Activated gamma-delta T cell treated with anti-CD3 and anti-CD28 coated beads, Interleukin-2, amount 50 U/mL, for 16 hours (primary cell): ENCODE results near the gene GH2.
A peak's percentile ranks its signal among the peaks of the same experiment; 100 is the strongest.

Experiments
- DNase-seq: peaks from one replicate; pipeline ENCODE4 v3.0.0-alpha.2; 2020; ENCODE audit warnings: low read depth

The GH2 gene

DNA sequence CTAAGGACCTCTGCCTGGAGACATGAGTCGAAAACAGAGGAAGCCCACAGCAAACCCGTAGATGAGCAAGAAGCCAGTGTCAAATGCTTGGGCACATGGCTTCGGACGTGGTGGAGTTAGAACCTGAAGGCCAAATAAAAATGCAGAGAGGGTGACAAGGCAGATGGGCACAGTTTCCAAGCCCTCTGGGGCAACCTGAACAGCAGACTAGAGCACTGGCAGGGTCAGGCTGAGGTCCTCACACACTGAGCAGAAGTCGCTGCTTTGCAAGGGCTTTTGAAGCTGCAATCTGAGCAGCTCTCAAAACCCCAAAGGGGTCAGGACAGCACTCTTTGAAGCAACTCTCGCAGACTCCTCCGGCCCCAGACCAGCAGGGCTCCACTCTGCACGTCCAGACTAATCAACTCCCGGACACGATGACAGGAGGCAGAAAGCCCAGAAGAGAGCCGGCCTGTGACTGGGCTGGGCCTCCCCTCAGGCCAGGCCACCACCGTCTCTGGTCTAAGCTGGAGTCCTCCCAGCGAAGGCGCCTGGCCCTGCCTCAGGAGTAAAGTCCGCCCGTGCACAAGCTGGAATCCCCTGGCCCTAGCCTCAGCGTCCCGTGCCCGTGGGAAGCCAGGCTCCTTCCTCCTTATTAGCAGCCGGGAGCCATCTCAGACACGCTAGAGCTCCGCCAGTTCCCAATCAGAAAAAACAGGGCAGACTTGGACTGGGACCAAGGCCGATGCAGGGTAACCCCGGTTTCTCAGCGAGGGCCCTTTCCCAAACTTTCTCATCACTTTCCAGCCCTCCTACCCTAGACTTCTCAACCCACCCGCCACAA is 40.2 kb downstream of the GH2 start:
- DNase-seq: no peak

DNA sequence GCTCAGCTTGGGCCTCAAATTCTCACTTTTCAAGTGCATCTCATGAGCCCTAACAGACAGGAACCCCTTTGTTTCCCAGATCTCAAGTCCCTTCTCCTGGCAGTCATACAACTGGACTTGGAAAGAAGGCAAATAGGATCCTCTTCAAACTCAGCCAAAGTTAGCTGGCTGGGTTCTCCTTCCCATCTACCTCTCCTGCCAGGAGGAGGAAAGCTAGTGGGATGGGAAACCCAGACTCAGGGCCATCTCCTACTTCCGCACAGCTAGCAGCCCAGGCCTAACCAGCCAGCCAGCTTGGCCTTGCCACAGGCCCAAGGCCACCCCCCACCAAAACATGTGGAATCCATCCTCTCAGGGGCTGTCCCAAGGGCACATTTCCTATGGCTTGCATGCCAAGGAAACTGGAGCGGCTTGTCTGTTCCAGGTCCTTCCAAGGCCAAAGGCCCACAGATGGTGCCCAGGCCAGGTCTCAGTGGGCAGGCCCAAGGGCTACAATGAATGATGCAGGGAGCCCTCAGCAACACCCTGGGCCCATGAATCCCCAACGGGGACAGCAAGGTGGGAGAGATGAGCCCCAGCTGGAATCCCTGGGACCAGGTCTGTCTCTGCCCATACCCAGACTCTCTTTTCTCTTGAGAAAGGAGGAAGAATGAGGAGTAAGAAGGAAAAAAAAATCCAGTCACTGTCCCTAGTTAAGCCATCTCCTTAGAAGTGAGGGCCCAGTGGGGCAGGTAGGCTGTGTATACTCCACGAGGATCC is 41.0 kb downstream of the GH2 start:
- no peak for DNase-seq

DNA sequence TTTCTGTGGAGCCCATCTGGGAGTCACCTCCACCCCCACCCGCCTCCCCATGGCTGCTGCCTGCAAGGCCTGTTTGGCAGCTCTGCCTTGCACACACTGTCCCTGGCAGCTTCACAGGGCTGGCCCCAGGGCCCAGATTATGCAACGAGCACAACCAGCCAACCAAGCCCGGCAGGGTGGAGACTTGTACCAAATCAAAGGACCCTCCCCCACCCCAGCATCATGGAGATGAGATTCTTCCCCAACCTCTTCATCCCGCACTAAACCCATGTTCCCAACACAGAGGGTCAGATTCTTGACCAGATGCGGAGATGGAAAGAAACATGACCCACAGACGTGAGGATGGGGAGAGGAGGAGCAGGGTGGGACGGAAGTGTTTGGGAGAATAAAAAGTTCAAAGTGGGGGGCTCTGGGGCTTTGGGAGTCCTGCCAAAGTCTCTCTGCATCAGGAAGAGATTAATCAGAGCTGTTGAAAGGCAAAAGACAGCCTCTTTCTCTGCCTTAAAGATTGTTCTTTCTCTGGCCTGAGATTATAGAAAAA is 43.0 kb downstream of the GH2 start:
- DNase-seq: no peak

DNA sequence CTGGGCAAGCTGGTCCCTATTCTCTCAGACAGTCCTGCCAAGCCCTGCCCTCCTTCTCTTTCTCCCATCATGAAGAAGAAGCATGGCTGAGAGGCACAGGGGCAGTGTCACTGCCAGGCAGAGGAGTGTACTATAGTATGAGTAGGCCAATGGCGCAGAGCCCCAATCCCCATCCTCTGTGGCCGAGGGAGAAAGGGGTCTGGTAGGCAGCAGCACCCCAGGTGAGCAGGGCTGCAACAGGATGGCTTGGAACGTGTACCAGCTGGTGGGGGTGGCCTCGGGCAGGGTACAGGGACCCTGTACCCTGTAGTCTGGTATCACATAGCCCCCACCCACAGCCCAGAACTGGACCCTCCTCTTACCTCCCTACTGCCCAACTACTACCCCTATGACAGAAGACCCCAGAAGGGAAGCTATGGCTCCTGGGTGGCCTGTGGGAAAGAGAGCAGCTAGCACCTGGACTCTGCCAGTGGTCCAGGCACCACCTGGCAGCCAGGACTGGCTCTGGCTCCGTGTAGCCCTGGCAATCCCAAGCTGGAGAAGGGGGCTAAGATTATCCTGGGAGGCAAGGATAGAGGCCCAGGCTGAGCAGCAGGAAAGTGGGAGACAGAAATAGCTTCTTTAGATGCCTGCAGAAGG is 43.7 kb downstream of the GH2 start:
- no peak for DNase-seq

DNA sequence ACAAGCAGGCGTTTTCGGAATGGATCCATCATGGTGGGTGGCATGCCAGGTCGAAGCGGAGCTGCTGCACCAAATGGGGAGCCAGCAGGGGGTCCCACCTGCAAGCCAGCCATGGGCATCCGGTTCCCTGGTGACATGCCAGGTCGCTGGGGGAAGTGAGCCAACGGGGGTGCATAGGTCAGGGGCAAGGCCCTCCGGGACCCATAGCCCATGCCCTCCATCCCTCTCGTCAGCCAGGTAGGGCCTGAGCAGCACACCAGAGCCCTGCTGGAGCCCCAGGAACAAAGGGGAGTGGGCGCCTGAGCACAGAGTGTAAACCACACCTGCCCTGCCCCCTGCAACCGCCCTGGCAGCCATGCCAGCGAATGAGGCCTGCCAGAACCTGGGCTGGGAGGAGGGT is 44.3 kb downstream of the GH2 start:
- DNase-seq: no peak

DNA sequence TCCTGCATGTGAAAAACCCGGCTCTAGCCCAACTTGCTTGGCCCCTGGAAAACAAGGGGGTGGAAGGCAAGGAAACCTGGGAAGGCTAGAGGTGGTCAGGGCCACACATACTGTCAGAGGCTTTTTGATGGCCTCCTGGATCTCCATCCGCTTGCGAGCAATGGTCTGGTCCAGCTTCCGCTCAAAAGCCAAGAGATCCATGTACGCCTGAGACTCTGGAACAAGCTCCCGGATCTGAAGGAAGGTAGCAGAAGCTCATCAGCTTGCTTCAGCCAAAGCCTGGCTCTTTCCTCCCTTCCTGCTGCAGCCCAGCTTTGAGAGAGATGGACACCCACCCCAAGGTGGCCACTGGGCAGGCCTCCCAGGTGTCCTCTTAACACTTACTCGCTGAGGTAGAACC is 44.9 kb downstream of the GH2 start:
- DNase-seq: no peak

DNA sequence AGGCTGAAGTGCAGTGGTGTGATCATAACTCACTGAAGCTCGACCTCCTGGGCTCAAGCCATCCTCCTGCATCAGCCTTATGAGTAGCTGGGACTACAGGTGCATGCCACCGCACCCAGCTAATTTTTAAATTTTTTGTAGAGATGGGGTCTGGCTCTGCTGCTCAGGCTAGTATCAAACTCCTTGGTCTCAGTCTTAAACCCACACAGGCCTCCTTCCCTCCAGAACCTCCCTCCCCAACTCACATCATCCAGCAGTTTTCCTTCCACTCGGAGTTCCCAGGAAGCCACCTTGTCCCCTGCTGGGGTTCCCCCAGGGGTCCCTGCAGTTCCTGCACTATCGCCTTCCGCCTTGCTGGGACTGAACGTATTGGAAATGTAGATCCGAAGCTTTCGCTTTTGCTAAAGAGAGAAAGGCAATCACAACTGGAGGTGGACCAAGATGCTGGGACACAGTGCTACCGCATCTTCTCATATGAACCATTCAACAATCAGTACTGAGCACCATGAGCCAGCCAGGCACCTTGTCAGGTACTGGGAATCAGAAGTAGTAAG is 46.5 kb downstream of the GH2 start:
- no peak for DNase-seq

DNA sequence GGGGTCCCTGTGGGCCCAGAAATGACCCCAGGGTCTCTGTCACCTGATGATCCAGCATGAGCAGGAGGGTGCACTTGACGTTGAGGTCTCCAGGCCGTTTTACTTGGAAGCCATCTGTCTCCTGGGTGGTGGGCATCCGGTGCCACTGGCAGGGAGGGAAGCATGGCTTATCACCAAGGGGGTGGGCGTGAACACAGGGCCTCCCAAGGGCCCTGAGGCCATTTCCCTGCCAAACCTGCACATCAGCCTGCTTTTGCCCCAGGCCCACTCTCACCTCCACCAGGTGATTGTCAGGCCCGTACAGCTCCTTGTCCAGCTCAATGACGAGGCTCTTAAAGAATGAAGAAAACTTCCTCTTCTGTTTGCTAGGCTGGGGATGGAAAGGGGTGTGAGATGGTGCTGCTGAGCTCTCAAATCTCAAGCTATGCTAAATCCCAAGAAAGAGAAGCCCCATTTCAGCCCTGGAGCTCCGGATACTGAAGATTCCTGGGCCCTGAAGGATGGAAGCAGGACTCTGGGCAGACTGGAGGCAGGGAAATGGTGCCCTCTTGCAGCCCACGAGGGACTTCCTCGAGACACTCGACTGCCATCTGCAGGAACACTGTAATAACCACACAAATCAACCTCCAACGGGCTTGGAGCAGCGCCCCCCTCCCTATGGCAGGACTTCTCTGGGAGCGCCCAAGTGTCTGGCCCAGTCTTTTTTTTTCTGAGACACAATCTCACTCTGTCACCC is 47.1 kb downstream of the GH2 start:
- DNase-seq: peak; percentile 45

DNA sequence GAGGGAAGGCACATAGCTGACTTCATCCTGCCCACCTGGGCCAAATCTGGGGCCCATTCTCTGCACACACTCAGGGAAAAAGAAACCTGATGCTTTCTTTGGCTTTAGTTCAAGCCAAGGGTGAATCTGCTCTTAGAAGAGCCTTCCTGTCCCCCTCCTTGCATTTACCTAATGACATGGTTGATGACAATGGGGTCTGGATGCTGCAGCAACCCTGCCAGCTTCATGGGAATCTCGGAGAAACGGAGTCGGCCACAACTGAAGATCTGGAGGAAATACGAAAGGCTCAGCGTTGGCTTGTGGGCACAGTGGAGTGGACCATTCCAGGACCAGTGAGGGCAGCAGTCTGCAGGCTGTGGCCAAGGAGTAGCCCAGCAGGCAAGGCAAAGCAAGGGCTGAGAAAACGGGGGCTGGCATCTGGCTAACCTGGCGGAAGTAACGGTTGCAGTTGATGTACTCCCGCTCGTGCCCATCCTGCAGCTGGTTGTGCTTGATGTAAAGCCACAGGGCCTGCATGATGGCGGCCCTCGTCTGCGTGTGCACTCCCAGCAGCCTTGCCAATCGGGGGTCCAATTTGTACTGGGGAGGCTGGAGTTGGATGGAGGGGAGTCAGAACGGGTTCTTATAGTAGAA is 47.9 kb downstream of the GH2 start:
- DNase-seq: no peak

DNA sequence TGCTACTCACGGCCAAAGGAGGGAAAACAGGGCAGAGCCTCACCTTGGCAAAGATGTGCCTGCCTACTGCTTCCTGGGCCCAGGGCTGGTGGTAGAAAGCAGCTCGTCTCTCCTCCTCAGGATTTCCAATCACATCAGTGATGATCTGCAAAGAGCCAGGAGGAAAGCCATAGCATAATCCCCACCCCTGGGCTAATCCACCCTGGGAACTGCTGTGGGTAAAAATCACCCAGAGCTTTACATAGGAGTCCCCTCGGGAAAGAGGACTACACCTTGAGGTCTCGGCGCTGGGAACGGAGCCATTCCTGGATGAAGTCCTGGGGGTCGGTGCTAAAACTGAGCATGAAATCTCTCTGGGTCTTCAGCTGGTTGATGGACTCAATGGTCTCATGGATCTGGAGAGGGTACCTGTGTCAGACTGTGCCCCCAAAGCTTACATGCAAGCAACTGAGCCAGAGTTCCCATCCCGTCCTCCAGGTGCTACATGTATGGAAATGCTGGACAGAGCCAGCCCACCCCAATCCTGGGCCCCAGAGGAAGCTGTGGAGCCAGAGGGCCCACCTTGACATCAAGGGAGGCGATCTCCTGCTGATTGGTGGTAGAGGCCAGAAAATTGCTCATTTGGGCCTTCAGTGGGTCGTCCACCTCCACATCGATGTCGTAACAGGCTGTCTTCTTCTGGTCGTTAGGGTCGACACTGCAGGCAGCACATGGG is 48.6 kb downstream of the GH2 start:
- DNase-seq: no peak

DNA sequence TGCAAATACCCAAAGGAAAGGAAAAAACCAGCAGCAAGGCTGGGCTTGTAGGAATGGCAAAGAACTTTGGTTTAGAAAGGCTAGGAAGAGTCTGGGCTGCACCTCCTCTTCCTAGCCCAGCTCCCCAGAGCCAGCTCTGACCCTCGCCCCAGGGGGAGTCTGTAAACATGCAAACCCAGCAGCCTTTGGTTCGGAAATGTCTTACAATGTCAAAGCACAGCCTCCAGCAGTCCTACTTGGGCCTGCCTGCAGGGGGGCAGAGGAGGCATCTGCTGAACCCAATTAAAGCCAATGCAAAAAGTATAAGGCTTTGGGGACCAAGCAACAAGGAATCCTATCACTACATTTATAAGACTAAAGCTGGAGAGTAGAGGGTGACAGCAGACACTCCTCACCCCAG is 49.3 kb downstream of the GH2 start:
- DNase-seq: no peak

DNA sequence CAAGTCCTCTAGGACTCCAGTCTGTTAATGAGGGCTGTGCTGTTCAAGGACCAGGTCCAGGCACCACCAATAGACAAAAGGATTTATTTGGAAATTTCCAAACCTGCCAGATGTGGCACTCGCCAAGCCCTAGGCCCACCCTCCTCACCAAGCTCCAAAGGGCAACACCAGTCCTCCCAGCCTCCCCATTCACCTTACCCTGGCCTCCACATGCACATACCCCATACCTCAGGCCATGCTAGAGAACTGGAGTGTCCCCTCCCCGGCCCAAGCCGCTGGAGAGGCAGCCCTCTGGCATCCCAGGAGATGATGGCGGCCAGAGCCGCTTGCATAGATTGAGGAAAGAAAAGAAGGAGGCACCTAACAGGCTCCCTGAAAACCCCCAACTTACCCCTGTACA is 49.7 kb downstream of the GH2 start:
- no peak for DNase-seq

DNA sequence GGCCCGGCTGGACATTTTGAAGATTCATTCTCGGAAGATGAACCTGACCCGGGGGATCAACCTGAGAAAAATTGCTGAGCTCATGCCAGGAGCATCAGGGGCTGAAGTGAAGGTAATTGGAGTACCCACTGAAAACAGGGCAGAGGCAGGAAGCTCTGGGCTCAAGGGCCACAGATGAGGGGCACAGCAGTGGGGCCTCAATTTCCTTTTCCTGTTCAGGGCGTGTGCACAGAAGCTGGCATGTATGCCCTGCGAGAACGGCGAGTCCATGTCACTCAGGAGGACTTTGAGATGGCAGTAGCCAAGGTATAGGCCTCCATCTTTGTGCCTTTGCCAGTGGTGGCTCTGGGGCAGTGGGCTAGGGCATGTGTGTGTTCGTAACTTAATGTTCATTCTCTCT is 50.2 kb downstream of the GH2 start:
- no peak for DNase-seq

DNA sequence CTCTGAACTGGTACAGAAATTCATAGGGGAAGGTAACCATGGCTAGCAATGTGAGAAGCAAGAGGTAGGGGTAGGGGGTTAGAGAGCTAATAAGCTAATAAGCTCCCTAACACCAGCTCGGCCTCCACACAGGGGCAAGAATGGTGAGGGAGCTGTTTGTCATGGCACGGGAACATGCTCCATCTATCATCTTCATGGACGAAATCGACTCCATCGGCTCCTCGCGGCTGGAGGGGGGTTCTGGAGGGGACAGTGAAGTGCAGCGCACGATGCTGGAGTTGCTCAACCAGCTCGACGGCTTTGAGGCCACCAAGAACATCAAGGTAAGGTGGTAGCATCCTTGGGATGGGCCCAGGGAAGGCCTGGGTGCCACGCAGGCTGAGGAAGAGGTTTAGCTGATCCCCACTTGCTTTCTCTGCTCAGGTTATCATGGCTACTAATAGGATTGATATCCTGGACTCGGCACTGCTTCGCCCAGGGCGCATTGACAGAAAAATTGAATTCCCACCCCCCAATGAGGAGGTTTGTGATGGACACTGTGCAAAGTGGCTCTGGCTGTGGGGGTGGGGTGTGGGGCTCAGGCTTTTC is 50.7 kb downstream of the GH2 start:
- no peak for DNase-seq

DNA sequence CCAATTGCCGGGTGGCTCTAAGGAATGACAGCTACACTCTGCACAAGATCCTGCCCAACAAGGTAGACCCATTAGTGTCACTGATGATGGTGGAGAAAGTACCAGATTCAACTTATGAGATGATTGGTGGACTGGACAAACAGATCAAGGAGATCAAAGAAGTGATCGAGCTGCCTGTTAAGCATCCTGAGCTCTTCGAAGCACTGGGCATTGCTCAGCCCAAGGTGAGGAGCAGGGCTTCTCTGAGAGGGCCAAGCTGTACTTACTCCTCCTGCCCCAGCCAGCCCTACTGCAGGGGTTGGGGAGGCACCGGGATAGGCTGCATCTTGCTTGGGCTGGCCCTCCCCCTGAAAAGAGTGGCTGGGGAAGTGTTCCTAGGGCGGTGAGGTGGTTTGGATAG is 51.5 kb downstream of the GH2 start:
- DNase-seq: no peak
